HEK293 (cell line): ENCODE data around the gene MAP2.

Experiments used
- ELK4 ChIP-seq: IDR thresholded peaks from 2 replicates; pipeline ENCODE4 v1.6.1; 2011; ENCODE audit warnings: mild to moderate bottlenecking, low read depth, low read length, borderline replicate concordance
- GLI2 ChIP-seq: fragments of 450-650 bp; formaldehyde crosslinking; IDR thresholded peaks from 2 replicates; pipeline ENCODE4; 2017; ENCODE audit warnings: missing biosample characterization, missing genetic modification characterization, low read depth, borderline replicate concordance
- HOXC10 ChIP-seq: sonication (generic); formaldehyde crosslinking; IDR thresholded peaks from 2 replicates; pipeline ENCODE4 v1.8.1; 2023; ENCODE audit warnings: mild to moderate bottlenecking, missing genetic modification reagents
- KLF16 ChIP-seq: fragments of 450-650 bp; formaldehyde crosslinking; IDR thresholded peaks from 2 replicates; pipeline ENCODE4 v1.5.1; 2017; ENCODE audit warnings: missing biosample characterization, missing genetic modification characterization
- KLF7 ChIP-seq: fragments of 450-650 bp; formaldehyde crosslinking; IDR thresholded peaks from 2 replicates; pipeline ENCODE4 v1.5.1; 2016; ENCODE audit warnings: missing biosample characterization, missing genetic modification characterization, borderline replicate concordance
- PATZ1 ChIP-seq: fragments of 450-650 bp; formaldehyde crosslinking; IDR thresholded peaks from 2 replicates; pipeline ENCODE4 v1.5.1; 2016; ENCODE audit warnings: missing biosample characterization, missing genetic modification characterization
- PBX3 ChIP-seq: sonication (generic); formaldehyde crosslinking; IDR thresholded peaks from 2 replicates; pipeline ENCODE4 v1.8.1; 2022; ENCODE audit warnings: mild to moderate bottlenecking, moderate library complexity, missing genetic modification reagents
- PRDM4 ChIP-seq: fragments of 450-650 bp; formaldehyde crosslinking; IDR thresholded peaks from 2 replicates; pipeline ENCODE4 v1.5.1; 2017; ENCODE audit warnings: missing biosample characterization, missing genetic modification characterization
- SP7 ChIP-seq: fragments of 450-650 bp; formaldehyde crosslinking; IDR thresholded peaks from 2 replicates; pipeline ENCODE4 v1.5.1; 2016; ENCODE audit warnings: missing biosample characterization, missing genetic modification characterization
- TCF7L2 ChIP-seq: IDR thresholded peaks from 2 replicates; pipeline ENCODE4 v1.6.1; 2011; ENCODE audit warnings: low read depth, mild to moderate bottlenecking, inconsistent platforms, low read length, moderate library complexity, borderline replicate concordance
- TRIM28 ChIP-seq: IDR thresholded peaks from 2 replicates; pipeline ENCODE4 v1.6.1; 2011; ENCODE audit warnings: low read length, control low read depth, borderline replicate concordance
- WT1 ChIP-seq: fragments of 450-650 bp; formaldehyde crosslinking; IDR thresholded peaks from 2 replicates; pipeline ENCODE4 v1.5.1; 2016; ENCODE audit warnings: missing biosample characterization, missing genetic modification characterization
- ZBTB6 ChIP-seq: fragments of 450-650 bp; formaldehyde crosslinking; IDR thresholded peaks from 2 replicates; pipeline ENCODE4 v1.5.1; 2017; ENCODE audit warnings: missing biosample characterization, missing genetic modification characterization
- ZFHX2 ChIP-seq: fragments of 450-650 bp; formaldehyde crosslinking; conservative IDR thresholded peaks from 2 replicates; pipeline ENCODE4 v1.5.1; 2016; ENCODE audit warnings: missing biosample characterization, missing genetic modification characterization
- ZNF155 ChIP-seq: fragments of 450-650 bp; formaldehyde crosslinking; IDR thresholded peaks from 2 replicates; pipeline ENCODE4 v1.5.1; 2016; ENCODE audit warnings: missing biosample characterization, missing genetic modification characterization
- ZNF174 ChIP-seq: fragments of 450-650 bp; formaldehyde crosslinking; IDR thresholded peaks from 2 replicates; pipeline ENCODE4 v1.5.0; 2017; ENCODE audit warnings: missing biosample characterization, mild to moderate bottlenecking, missing genetic modification characterization
- ZNF175 ChIP-seq: fragments of 450-650 bp; formaldehyde crosslinking; IDR thresholded peaks from 2 replicates; pipeline ENCODE4 v1.5.1; 2016; ENCODE audit warnings: missing biosample characterization, missing genetic modification characterization
- ZNF26 ChIP-seq: fragments of 450-650 bp; formaldehyde crosslinking; IDR thresholded peaks from 2 replicates; pipeline ENCODE4 v1.5.1; 2016; ENCODE audit warnings: missing biosample characterization, missing genetic modification characterization
- ZNF324 ChIP-seq: fragments of 450-650 bp; formaldehyde crosslinking; IDR thresholded peaks from 2 replicates; pipeline ENCODE4 v1.5.1; 2016; ENCODE audit warnings: missing biosample characterization, missing genetic modification characterization
- ZNF426 ChIP-seq: fragments of 450-650 bp; formaldehyde crosslinking; IDR thresholded peaks from 2 replicates; pipeline ENCODE4 v1.5.1; 2017; ENCODE audit warnings: missing biosample characterization, missing genetic modification characterization, mild to moderate bottlenecking, inconsistent platforms, moderate library complexity
- ZNF48 ChIP-seq: fragments of 450-650 bp; formaldehyde crosslinking; IDR thresholded peaks from 2 replicates; pipeline ENCODE4 v1.5.1; 2016; ENCODE audit warnings: missing biosample characterization, missing genetic modification characterization
- ZNF530 ChIP-seq: fragments of 450-650 bp; formaldehyde crosslinking; IDR thresholded peaks from 2 replicates; pipeline ENCODE4 v1.5.1; 2016; ENCODE audit warnings: low read depth, missing biosample characterization, missing genetic modification characterization
- ZNF544 ChIP-seq: fragments of 450-650 bp; formaldehyde crosslinking; IDR thresholded peaks from 2 replicates; pipeline ENCODE4 v1.5.0; 2017; ENCODE audit warnings: missing biosample characterization, missing genetic modification characterization
- ZNF610 ChIP-seq: fragments of 450-650 bp; formaldehyde crosslinking; IDR thresholded peaks from 2 replicates; pipeline ENCODE4 v1.5.1; 2016; ENCODE audit warnings: missing biosample characterization, missing genetic modification characterization, borderline replicate concordance
- ZNF621 ChIP-seq: fragments of 450-650 bp; formaldehyde crosslinking; IDR thresholded peaks from 2 replicates; pipeline ENCODE4 v1.5.1; 2017; ENCODE audit warnings: missing biosample characterization, missing genetic modification characterization
- ZNF660 ChIP-seq: fragments of 450-650 bp; IDR thresholded peaks from 2 replicates; pipeline ENCODE4 v1.5.1; 2018; ENCODE audit warnings: missing biosample characterization, mild to moderate bottlenecking, missing genetic modification characterization
- ZNF792 ChIP-seq: fragments of 450-650 bp; formaldehyde crosslinking; IDR thresholded peaks from 2 replicates; pipeline ENCODE4 v1.5.1; 2016; ENCODE audit warnings: missing biosample characterization, missing genetic modification characterization
- ZNF837 ChIP-seq: fragments of 450-650 bp; formaldehyde crosslinking; IDR thresholded peaks from 2 replicates; pipeline ENCODE4 v1.5.1; 2016; ENCODE audit warnings: missing biosample characterization, missing genetic modification characterization
- ZXDB ChIP-seq: fragments of 450-650 bp; formaldehyde crosslinking; IDR thresholded peaks from 2 replicates; pipeline ENCODE4 v1.5.1; 2016; ENCODE audit warnings: missing biosample characterization, missing genetic modification characterization

MAP2 gene

GRCh38 chr2:209771474-209772289, 347.8 kb downstream of the MAP2 start, which contains the start of gene UNC80 (continued):
- no peak for TF ChIP-seq TRIM28
- TF ChIP-seq WT1 (tag by site-specific recombination), result no peak
- TF ChIP-seq PRDM4 (tag by site-specific recombination), result no peak
- no peak for TF ChIP-seq GLI2 (tag by site-specific recombination)
- TF ChIP-seq HOXC10 (CRISPR knock-in tag), result no peak
- no peak for TF ChIP-seq ZNF426 (tag by site-specific recombination)
- no peak for TF ChIP-seq ZNF530
- TF ChIP-seq ZNF837 (tag by site-specific recombination), result no peak
- no peak for TF ChIP-seq ZNF792 (tag by site-specific recombination)
- no peak for TF ChIP-seq ZXDB
- no peak for TF ChIP-seq ZNF174 (tag by site-specific recombination)
- peak; percentile 44; the same call in 1 of the 2 replicates for TF ChIP-seq ZNF610 (tag by site-specific recombination)
- TF ChIP-seq ZNF660 (tag by site-specific recombination), result peak; percentile 26; the same call in 1 of the 2 replicates
- TF ChIP-seq KLF16 (tag by site-specific recombination), result 0 out of 2 replicates have a peak, but pooled peaks have one; percentile 23
- no peak for TF ChIP-seq ZNF621
- TF ChIP-seq ZNF175 (tag by site-specific recombination), result no peak
- no peak for TF ChIP-seq ZNF155 (tag by site-specific recombination)
- TF ChIP-seq ELK4, result no peak
- no peak for TF ChIP-seq ZNF48 (tag by site-specific recombination)
- no peak for TF ChIP-seq ZNF26 (tag by site-specific recombination)
- peak; percentile 95 for TF ChIP-seq PBX3 (CRISPR knock-in tag)
- TF ChIP-seq TCF7L2, result no peak
- peak; percentile 65 for TF ChIP-seq PATZ1 (tag by site-specific recombination)
- TF ChIP-seq KLF7, result no peak
- TF ChIP-seq ZNF324 (tag by site-specific recombination), result 0 out of 2 replicates have a peak, but pooled peaks have one; percentile 37
- TF ChIP-seq ZBTB6 (tag by site-specific recombination), result no peak
- 0 out of 2 replicates have a peak, but pooled peaks have one; percentile 21 for TF ChIP-seq SP7
- TF ChIP-seq ZNF544 (tag by site-specific recombination), result no peak
- peak; percentile 85 for TF ChIP-seq ZFHX2 (tag by site-specific recombination)
